HepG2 (cell line): ENCODE data around the gene GINM1. TPM values are rescaled to one million over a fixed set of nuclear protein-coding genes. Genes with fewer than 3 reads are reported as not detected.

Experiments
- ASH2L ChIP-seq: fragments of 300-600, 200-600 bp; sonication (generic); IDR thresholded peaks from 2 replicates; pipeline ENCODE4 v1.7.0; 2017; ENCODE audit warnings: low read depth, mild to moderate bottlenecking, moderate library complexity, mixed read lengths, low read length; ENCODE audit not compliant: insufficient read length
- CAMTA2 ChIP-seq: sonication (generic); formaldehyde crosslinking; IDR thresholded peaks from 2 replicates; pipeline ENCODE4 v1.4.0; 2020; ENCODE audit warnings: mild to moderate bottlenecking, missing genetic modification reagents, borderline replicate concordance
- CREB1 ChIP-seq, 2 experiments: fragments of 450-650 bp in 1 of 2; IDR thresholded peaks; 2 replicates each; pipeline ENCODE4 v1.6.1; 2016 to 2017; ENCODE audit warnings: control low read depth in 1 of 2, mild to moderate bottlenecking in 1 of 2, missing compliant biosample characterization in 1 of 2, missing genetic modification characterization in 1 of 2
- HNF1A ChIP-seq, 2 experiments: sonication (generic) in 1 of 2; formaldehyde crosslinking in 1 of 2; IDR thresholded peaks; 2 replicates each; pipeline versions ENCODE4 v1.4.0 to v1.6.1; 2016 to 2020; ENCODE audit warnings: borderline replicate concordance in 1 of 2, low read depth in 1 of 2, mild to moderate bottlenecking in 1 of 2, missing genetic modification reagents in 1 of 2
- MIER2 ChIP-seq: IDR thresholded peaks from 2 replicates; pipeline ENCODE4 v1.6.1; 2016; ENCODE audit warnings: missing biosample characterization, missing genetic modification reagents
- NFIC ChIP-seq: IDR thresholded peaks from 2 replicates; pipeline ENCODE4 v1.6.1; 2012; ENCODE audit warnings: mild to moderate bottlenecking, low read length, inconsistent platforms
- PHF20 ChIP-seq: sonication (generic); formaldehyde crosslinking; IDR thresholded peaks from 2 replicates; pipeline ENCODE4 v1.5.0; 2020; ENCODE audit warnings: mild to moderate bottlenecking, missing genetic modification reagents
- SMC3 ChIP-seq: IDR thresholded peaks from 2 replicates; pipeline ENCODE4 v1.6.1; 2011; ENCODE audit warnings: low read length, improper control_type of control experiment
- ZBTB37 ChIP-seq: sonication (generic); formaldehyde crosslinking; IDR thresholded peaks from 2 replicates; pipeline ENCODE4 v1.4.0; 2020; ENCODE audit warnings: mild to moderate bottlenecking, missing genetic modification reagents
- ZNF724P ChIP-seq: sonication (generic); formaldehyde crosslinking; IDR thresholded peaks from 2 replicates; pipeline ENCODE4 v1.8.0; 2022; ENCODE audit warnings: missing genetic modification reagents, borderline replicate concordance
- polyA plus RNA-seq, 8 experiments: library from polyadenylated mRNA; depleted of rRNA in 3 of 8; stranded (reverse) in 7 of 8; unstranded in 1 of 8; fragments of >200 nt; fragmentation: Illumina TruSeq in 4 of 8; extraction: Trizol in 4 of 8; gene quantifications; 2 replicates each; pipeline versions ENCODE4 v1.2.1 to v1.2.3, GENCODE V29; 2011 to 2016; ENCODE audit warnings: low read depth in 4 of 8, missing spikeins in 1 of 8, mixed read lengths in 1 of 8; ENCODE audit not compliant: insufficient read depth in 1 of 8
- total RNA-seq, 5 experiments: library from RNA; depleted of rRNA; stranded (reverse); fragments of >200 nt; fragmentation: Illumina TruSeq; extraction: Trizol; gene quantifications; 2 replicates each; pipeline ENCODE4 v1.2.3, GENCODE V29; 2016; ENCODE audit warnings: low read depth in 1 of 5
- TF ChIP-seq, protein P1 (sequence below): sonication (generic); formaldehyde crosslinking; IDR thresholded peaks from 2 replicates; pipeline ENCODE4 v1.5.0; 2020; ENCODE audit warnings: missing genetic modification reagents
- TF ChIP-seq, protein P2 (sequence below): sonication (generic); formaldehyde crosslinking; IDR thresholded peaks from 2 replicates; pipeline ENCODE4 v1.4.0; 2020; ENCODE audit warnings: mild to moderate bottlenecking, missing genetic modification reagents
- TF ChIP-seq, protein P3 (sequence below): sonication (generic); formaldehyde crosslinking; IDR thresholded peaks from 2 replicates; pipeline ENCODE4 v1.5.0; 2020; ENCODE audit warnings: missing genetic modification reagents
- TF ChIP-seq, protein P4 (sequence below): sonication (generic); formaldehyde crosslinking; IDR thresholded peaks from 2 replicates; pipeline ENCODE4 v1.4.0; 2020; ENCODE audit warnings: missing genetic modification reagents

Gene GINM1
- total and polyA plus RNA-seq, 2 of the 13 experiments (the other 11 are each of a cell fraction or from before 2014, with no cell fraction given): 19.4 to 27.5 TPM

DNA sequence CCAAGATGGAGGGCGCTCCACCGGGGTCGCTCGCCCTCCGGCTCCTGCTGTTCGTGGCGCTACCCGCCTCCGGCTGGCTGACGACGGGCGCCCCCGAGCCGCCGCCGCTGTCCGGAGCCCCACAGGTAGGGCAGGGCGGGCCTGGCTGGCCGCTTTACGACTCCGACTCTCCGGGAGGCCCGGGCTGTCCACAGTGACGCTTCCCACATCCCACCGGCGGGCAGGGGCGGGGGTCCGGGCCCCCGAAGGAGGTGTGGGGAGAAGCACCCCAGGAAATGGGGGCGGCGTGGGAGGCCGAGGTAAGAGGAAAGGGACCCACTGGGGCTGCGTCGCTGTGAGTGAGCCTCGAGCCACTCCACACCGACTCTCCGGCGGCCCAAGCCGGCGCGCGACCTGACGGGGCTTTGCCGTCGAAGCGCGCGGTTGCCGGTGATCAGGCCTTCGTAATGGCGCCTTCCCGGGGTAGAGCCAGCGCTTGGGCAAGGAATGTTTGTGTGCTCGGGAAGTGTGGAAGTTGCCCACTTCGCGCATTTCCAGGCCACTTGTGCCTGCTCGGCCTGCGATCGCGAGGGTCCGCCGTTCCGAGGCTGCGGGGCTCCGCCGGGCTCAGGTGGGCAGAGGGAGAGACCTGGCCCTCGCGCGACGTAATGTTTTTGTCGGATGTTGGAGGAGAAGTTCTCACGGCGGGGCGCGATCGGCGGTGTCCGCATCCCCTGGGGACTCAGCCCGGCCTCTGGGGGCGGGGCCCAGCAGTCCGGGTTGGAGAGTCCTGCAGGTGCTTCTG lies 427 bp downstream of the GINM1 start (continued):
- 0 out of 2 replicates have a peak, but pooled peaks have one; percentile 45 for TF ChIP-seq ZBTB37
- 0 out of 2 replicates have a peak, but pooled peaks have one; percentile 72 for TF ChIP-seq ZNF724P (CRISPR knock-in tag)
- no peak for TF ChIP-seq NFIC
- TF ChIP-seq PHF20 (CRISPR knock-in tag): peak; percentile 53
- TF ChIP-seq CAMTA2: 0 out of 2 replicates have a peak, but pooled peaks have one; percentile 63
- TF ChIP-seq, protein P1, sequence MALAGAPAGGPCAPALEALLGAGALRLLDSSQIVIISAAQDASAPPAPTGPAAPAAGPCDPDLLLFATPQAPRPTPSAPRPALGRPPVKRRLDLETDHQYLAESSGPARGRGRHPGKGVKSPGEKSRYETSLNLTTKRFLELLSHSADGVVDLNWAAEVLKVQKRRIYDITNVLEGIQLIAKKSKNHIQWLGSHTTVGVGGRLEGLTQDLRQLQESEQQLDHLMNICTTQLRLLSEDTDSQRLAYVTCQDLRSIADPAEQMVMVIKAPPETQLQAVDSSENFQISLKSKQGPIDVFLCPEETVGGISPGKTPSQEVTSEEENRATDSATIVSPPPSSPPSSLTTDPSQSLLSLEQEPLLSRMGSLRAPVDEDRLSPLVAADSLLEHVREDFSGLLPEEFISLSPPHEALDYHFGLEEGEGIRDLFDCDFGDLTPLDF (CRISPR knock-in tag): no peak
- peak; percentile 91 for TF ChIP-seq ASH2L
- TF ChIP-seq MIER2 (CRISPR knock-in tag): no peak
- TF ChIP-seq CREB1 (IDR thresholded peaks at IDR 0.05): no peak
- TF ChIP-seq CREB1 (CRISPR knock-in tag; IDR thresholded peaks at IDR 0.05): no peak
- TF ChIP-seq, protein P2, sequence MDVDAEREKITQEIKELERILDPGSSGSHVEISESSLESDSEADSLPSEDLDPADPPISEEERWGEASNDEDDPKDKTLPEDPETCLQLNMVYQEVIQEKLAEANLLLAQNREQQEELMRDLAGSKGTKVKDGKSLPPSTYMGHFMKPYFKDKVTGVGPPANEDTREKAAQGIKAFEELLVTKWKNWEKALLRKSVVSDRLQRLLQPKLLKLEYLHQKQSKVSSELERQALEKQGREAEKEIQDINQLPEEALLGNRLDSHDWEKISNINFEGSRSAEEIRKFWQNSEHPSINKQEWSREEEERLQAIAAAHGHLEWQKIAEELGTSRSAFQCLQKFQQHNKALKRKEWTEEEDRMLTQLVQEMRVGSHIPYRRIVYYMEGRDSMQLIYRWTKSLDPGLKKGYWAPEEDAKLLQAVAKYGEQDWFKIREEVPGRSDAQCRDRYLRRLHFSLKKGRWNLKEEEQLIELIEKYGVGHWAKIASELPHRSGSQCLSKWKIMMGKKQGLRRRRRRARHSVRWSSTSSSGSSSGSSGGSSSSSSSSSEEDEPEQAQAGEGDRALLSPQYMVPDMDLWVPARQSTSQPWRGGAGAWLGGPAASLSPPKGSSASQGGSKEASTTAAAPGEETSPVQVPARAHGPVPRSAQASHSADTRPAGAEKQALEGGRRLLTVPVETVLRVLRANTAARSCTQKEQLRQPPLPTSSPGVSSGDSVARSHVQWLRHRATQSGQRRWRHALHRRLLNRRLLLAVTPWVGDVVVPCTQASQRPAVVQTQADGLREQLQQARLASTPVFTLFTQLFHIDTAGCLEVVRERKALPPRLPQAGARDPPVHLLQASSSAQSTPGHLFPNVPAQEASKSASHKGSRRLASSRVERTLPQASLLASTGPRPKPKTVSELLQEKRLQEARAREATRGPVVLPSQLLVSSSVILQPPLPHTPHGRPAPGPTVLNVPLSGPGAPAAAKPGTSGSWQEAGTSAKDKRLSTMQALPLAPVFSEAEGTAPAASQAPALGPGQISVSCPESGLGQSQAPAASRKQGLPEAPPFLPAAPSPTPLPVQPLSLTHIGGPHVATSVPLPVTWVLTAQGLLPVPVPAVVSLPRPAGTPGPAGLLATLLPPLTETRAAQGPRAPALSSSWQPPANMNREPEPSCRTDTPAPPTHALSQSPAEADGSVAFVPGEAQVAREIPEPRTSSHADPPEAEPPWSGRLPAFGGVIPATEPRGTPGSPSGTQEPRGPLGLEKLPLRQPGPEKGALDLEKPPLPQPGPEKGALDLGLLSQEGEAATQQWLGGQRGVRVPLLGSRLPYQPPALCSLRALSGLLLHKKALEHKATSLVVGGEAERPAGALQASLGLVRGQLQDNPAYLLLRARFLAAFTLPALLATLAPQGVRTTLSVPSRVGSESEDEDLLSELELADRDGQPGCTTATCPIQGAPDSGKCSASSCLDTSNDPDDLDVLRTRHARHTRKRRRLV: peak; percentile 73
- TF ChIP-seq, protein P3, sequence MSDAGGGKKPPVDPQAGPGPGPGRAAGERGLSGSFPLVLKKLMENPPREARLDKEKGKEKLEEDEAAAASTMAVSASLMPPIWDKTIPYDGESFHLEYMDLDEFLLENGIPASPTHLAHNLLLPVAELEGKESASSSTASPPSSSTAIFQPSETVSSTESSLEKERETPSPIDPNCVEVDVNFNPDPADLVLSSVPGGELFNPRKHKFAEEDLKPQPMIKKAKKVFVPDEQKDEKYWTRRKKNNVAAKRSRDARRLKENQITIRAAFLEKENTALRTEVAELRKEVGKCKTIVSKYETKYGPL (CRISPR knock-in tag): no peak
- TF ChIP-seq, protein P4, sequence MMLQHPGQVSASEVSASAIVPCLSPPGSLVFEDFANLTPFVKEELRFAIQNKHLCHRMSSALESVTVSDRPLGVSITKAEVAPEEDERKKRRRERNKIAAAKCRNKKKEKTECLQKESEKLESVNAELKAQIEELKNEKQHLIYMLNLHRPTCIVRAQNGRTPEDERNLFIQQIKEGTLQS (CRISPR knock-in tag): peak; percentile 26; the same call in 1 of the 2 replicates
- no peak for TF ChIP-seq HNF1A (IDR thresholded peaks at IDR 0.05; ENCODE audit: low read depth)
- TF ChIP-seq HNF1A (CRISPR knock-in tag; IDR thresholded peaks at IDR 0.05; ENCODE audit: borderline replicate concordance): peak; percentile 55
- no peak for TF ChIP-seq SMC3
